PC-9 (cell line): Measurements from ENCODE around the gene TFEC.

ENCODE experiments used
- CTCF ChIP-seq: fragments of 200-600 bp; sonication (generic); conservative IDR thresholded peaks from 2 replicates; pipeline ENCODE4 v1.6.1; 2017; ENCODE audit warnings: mixed run types, antibody characterized with exemption, mild to moderate bottlenecking, moderate library complexity
- EZH2 ChIP-seq: fragments of 200-600 bp; sonication (generic); IDR thresholded peaks from 2 replicates; pipeline ENCODE4 v1.8.0; 2017; ENCODE audit warnings: antibody characterized with exemption, low read depth

DNA sequence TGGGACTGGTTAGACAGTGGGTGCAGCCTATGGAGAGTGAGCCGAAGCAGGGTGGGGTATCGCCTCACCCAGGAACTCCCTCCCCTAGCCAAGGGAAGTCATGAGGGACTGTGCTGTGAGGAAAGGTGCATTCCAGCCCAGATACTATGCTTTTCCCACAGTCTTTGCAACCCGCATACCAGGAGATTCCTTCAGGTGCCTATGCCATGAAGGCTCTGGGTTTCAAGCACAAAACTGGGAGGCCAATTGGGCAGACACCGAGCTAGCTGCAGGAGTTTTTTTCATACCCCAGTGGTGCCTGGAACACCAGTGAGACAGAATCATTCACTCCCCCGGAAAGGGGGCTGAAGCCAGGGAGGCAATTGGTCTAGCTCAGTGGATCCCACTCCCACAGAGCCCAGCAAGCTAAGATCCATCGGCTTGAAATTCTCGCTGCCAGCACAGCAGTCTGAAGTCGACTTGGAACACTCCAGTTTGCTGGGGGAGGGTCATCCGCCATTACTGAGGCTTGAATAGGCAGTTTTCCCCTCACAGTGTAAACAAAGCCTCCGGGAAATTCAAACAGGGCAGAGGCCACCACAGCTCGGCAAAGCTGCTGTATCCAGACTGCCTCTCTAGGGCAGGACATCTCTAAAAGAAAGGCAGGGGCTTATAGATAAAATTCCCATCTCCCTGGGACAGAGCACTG is 141.4 kb downstream of the TFEC start:
- TF ChIP-seq CTCF (no peak), EZH2 (no peak)
